HCT116 (cell line): Measurements from ENCODE around the gene EXOSC3. TPM values are rescaled to one million over a fixed set of nuclear protein-coding genes. Genes with fewer than 3 reads are reported as not detected.
"Not testable (repeated sequence)": the region's sequence is repeated elsewhere in the genome, so short reads cannot be mapped to it uniquely, and the experiment has no call there.

Experiments used
- ATAC-seq: fragments of 200-7000 bp; cut with Tn5 transposase; 2 replicates; pipeline ENCODE4 v1.9.1; 2020; ENCODE audit warnings: mild to moderate bottlenecking, moderate library complexity
- BruUV-seq: library from RNA; stranded (reverse); fragments of 400-500 nt; replicated peaks from 2 replicates; lab custom pipeline; 2021; lab: Mats Ljungman, UMichigan
- CTCF ChIA-PET: fragments of 300-600 bp; sonication (Branson Sonifier 250); formaldehyde crosslinking; loops from one replicate; lab custom pipeline; 2021; ENCODE audit warnings: antibody characterized with exemption; lab: Charles Lee
- POLR2A ChIA-PET: fragments of 300-600, 350-600 bp; sonication (Branson Sonifier 250); formaldehyde crosslinking; loops from one replicate; lab custom pipeline; 2021; ENCODE audit warnings: antibody characterized with exemption; lab: Charles Lee
- RAD21 ChIA-PET, 2 experiments: fragments of 300-600 bp; sonication (Branson Sonifier 250); formaldehyde crosslinking; loops; one replicate each; lab custom pipeline; 2023; ENCODE audit warnings: low total read pairs in 2 of 2; ENCODE audit not compliant: uncharacterized antibody in 2 of 2, unreplicated experiment in 2 of 2, low non-redundant PET in 1 of 2; lab: Charles Lee
- DNase-seq: peaks from one replicate; pipeline ENCODE4 v3.0.0-alpha.2; 2010; ENCODE audit warnings: low read depth, low spot score
- H2AFZ ChIP-seq: fragments of 200-600 bp; shearing (Covaris generic), sonication (generic); 2 replicates; pipeline ENCODE4 v1.6.1; 2017; ENCODE audit warnings: low read depth, mixed run types, mixed read lengths, antibody characterized with exemption, low read length; ENCODE audit not compliant: poor library complexity, severe bottlenecking
- H3K27ac ChIP-seq: 2 replicates; pipeline ENCODE4 v1.5.1; 2012; ENCODE audit warnings: low read depth, low read length
- H3K27me3 ChIP-seq: fragments of 200-600 bp; sonication (generic); 2 replicates; pipeline ENCODE4 v1.6.1; 2016; ENCODE audit warnings: mixed run types, low read length, mixed read lengths; ENCODE audit not compliant: insufficient read depth
- H3K36me3 ChIP-seq, 2 experiments: fragments of 200-500 bp in 1 of 2; fragments of 200-600 bp in 1 of 2; sonication (Bioruptor generic) in 1 of 2; sonication (generic) in 1 of 2; 2 replicates each; pipeline versions ENCODE4 v1.5.1 to v1.6.1; 2014 to 2016; ENCODE audit warnings: low read length in 2 of 2, inconsistent platforms in 1 of 2, mixed read lengths in 1 of 2, mixed run types in 1 of 2; ENCODE audit not compliant: insufficient read depth in 2 of 2, control insufficient read depth in 1 of 2
- H3K4me1 ChIP-seq, 2 experiments: fragments of 200-600 bp in 1 of 2; sonication (generic) in 1 of 2; 2 replicates each; pipeline versions ENCODE4 v1.5.1 to v1.6.1; 2012 to 2017; ENCODE audit warnings: low read length in 2 of 2, inconsistent platforms in 1 of 2, mild to moderate bottlenecking in 1 of 2, mixed read lengths in 1 of 2, mixed run types in 1 of 2, moderate library complexity in 1 of 2; ENCODE audit not compliant: insufficient read depth in 2 of 2, control insufficient read depth in 1 of 2
- H3K4me2 ChIP-seq: fragments of 200-600 bp; sonication (generic); 2 replicates; pipeline ENCODE4 v1.6.1; 2017; ENCODE audit warnings: mixed run types, low read length, mixed read lengths
- H3K4me3 ChIP-seq, 2 experiments: fragments of 200-600 bp in 1 of 2; sonication (generic) in 1 of 2; replicated peaks in 1 of 2; 2 replicates each; pipeline ENCODE4 v1.5.1; 2011 to 2016; ENCODE audit warnings: low read length in 2 of 2, control low read depth in 1 of 2, low read depth in 1 of 2, mild to moderate bottlenecking in 1 of 2, mixed read lengths in 1 of 2, mixed run types in 1 of 2
- H3K79me2 ChIP-seq: fragments of 200-600 bp; sonication (generic); 2 replicates; pipeline ENCODE4 v1.6.1; 2017; ENCODE audit warnings: mild to moderate bottlenecking, mixed run types, low read length, moderate library complexity, mixed read lengths; ENCODE audit not compliant: insufficient read depth
- H3K9ac ChIP-seq: fragments of 200-600 bp; sonication (generic); 2 replicates; pipeline ENCODE4 v1.6.1; 2016; ENCODE audit warnings: low read length, mixed read lengths
- H3K9me2 ChIP-seq: fragments of 200-600 bp; sonication (generic), shearing (Covaris generic); 2 replicates; pipeline ENCODE4 v1.6.1; 2017; ENCODE audit warnings: mixed run types, mild to moderate bottlenecking, moderate library complexity; ENCODE audit not compliant: insufficient read depth
- H3K9me3 ChIP-seq, 2 experiments: fragments of 200-500 bp in 1 of 2; fragments of 200-600 bp in 1 of 2; sonication (Bioruptor generic) in 1 of 2; sonication (generic) in 1 of 2; 2 replicates each; pipeline ENCODE4 v1.6.1; 2014 to 2017; ENCODE audit warnings: low read length in 2 of 2, mixed read lengths in 2 of 2, inconsistent platforms in 1 of 2, low read depth in 1 of 2, mild to moderate bottlenecking in 1 of 2, mixed run types in 1 of 2, moderate library complexity in 1 of 2; ENCODE audit not compliant: control insufficient read depth in 1 of 2, insufficient read depth in 1 of 2
- H4K20me1 ChIP-seq: fragments of 200-600 bp; sonication (generic), shearing (Covaris generic); 2 replicates; pipeline ENCODE4 v1.6.1; 2017; ENCODE audit warnings: mixed run types, mild to moderate bottlenecking, moderate library complexity; ENCODE audit not compliant: insufficient read depth
- CEBPB ChIP-seq: IDR thresholded peaks from 2 replicates; pipeline ENCODE4 v1.6.1; 2012; ENCODE audit warnings: low read depth
- EGR1 ChIP-seq: IDR thresholded peaks from 2 replicates; pipeline ENCODE4 v1.6.1; 2012; ENCODE audit warnings: low read depth
- JUND ChIP-seq: IDR thresholded peaks from 2 replicates; pipeline ENCODE4 v1.6.1; 2012
- MAX ChIP-seq: IDR thresholded peaks from 2 replicates; pipeline ENCODE4 v1.6.1; 2012
- POLR2AphosphoS5 ChIP-seq: IDR thresholded peaks from 2 replicates; pipeline ENCODE4 v1.6.1; 2011; ENCODE audit warnings: mild to moderate bottlenecking, low read depth, low read length, moderate library complexity
- REST ChIP-seq: IDR thresholded peaks from 2 replicates; pipeline ENCODE4 v1.6.1; 2012; ENCODE audit warnings: low read depth
- SIN3A ChIP-seq: IDR thresholded peaks from 2 replicates; pipeline ENCODE4 v1.6.1; 2012; ENCODE audit warnings: low read depth
- SP1 ChIP-seq: IDR thresholded peaks from 2 replicates; pipeline ENCODE4 v1.6.1; 2012; ENCODE audit warnings: low read depth
- ZBTB33 ChIP-seq: IDR thresholded peaks from 2 replicates; pipeline ENCODE4 v1.6.1; 2011; ENCODE audit warnings: mild to moderate bottlenecking, low read length, moderate library complexity; ENCODE audit not compliant: insufficient replicate concordance; ENCODE audit errors: extremely low read depth
- ZFX ChIP-seq: fragments of 450-650 bp; IDR thresholded peaks from 2 replicates; pipeline ENCODE4 v1.6.1; 2017
- ZNF274 ChIP-seq: fragments of 200-500 bp; sonication (Bioruptor generic); IDR thresholded peaks from 2 replicates; pipeline ENCODE4 v1.6.1; 2014; ENCODE audit warnings: mild to moderate bottlenecking, low read depth, low read length, inconsistent platforms
- intact Hi-C: fragments of 100-400 bp; cut with micrococcal nuclease; formaldehyde crosslinking; loops from 2 replicates; pipeline ENCODE4 v1.10.0; 2022
- total RNA-seq: library from RNA; stranded (reverse); gene quantifications from one replicate; pipeline ENCODE4 v1.2.1, GENCODE V29; 2021; ENCODE audit not compliant: unreplicated experiment

EXOSC3 gene
- total RNA-seq, 1 experiment from 2014 or later = 79.6 TPM

GRCh38 chr9:37752642-37753488 lies 32.0 kb downstream of the EXOSC3 start:
- no peaks in the 10 kb centered on the region for H3K9me3 ChIP-seq
- peak overlapping the region; percentile 55; the same call in 1 of the 2 replicates for H3K27ac ChIP-seq
- H3K36me3 ChIP-seq = no peaks in the 10 kb centered on the region
- peaks cover 5 to 26% of the 10 kb centered on the region in 2 experiments; a peak in 3 of 4 replicates for H3K4me1 ChIP-seq
- no peaks in the 10 kb centered on the region for H3K27me3 ChIP-seq
- peak overlapping the region; percentile 75 for H2AFZ ChIP-seq
- H3K79me2 ChIP-seq = peaks cover 9% of the 10 kb centered on the region; the same call in 1 of the 2 replicates
- DNase-seq (no peak), ATAC-seq (no peak)
- H3K9me2 ChIP-seq = no peaks in the 10 kb centered on the region
- H4K20me1 ChIP-seq = no peaks in the 10 kb centered on the region
- no TSS peak for BruUV-seq
- H3K4me3 ChIP-seq = peak overlapping the region; percentile 79 to 85
- peak overlapping the region; percentile 74 for H3K9ac ChIP-seq
- POLR2A ChIA-PET = no interaction called here
- intact Hi-C loops = loop anchor here (10.0 kb wide), 1 partner anchor 102 kb away; no protein-coding TSS in a partner anchor
- CTCF ChIA-PET = no interaction called here
- no peak for TF ChIP-seq REST
- no peak for TF ChIP-seq SIN3A
- TF ChIP-seq JUND = no peak
- 0 out of 2 replicates have a peak, but pooled peaks have one; percentile 22 for TF ChIP-seq SP1
- no peak for TF ChIP-seq ZBTB33
- no peak for TF ChIP-seq CEBPB
- TF ChIP-seq EGR1 = no peak
- no peak for TF ChIP-seq ZNF274
- no peak for TF ChIP-seq ZFX
- TF ChIP-seq POLR2AphosphoS5 = 0 out of 2 replicates have a peak, but pooled peaks have one; percentile 31
- TF ChIP-seq MAX = no peak
- RAD21 ChIA-PET = no interaction called here
- peak overlapping the region; percentile 81 for H3K4me2 ChIP-seq

GRCh38 chr9:37752112-37752511 lies 32.8 kb downstream of the EXOSC3 start:
- intact Hi-C loops = loop anchor here (10.0 kb wide), 1 partner anchor 103 kb away; no protein-coding TSS in a partner anchor
- H3K27ac ChIP-seq, H3K4me2 ChIP-seq, H3K79me2 ChIP-seq, H2AFZ ChIP-seq, BruUV-seq, H4K20me1 ChIP-seq, CTCF ChIA-PET, H3K4me3 ChIP-seq, H3K36me3 ChIP-seq, H3K9ac ChIP-seq, POLR2A ChIA-PET, H3K27me3 ChIP-seq, H3K9me2 ChIP-seq, H3K9me3 ChIP-seq, RAD21 ChIA-PET, ATAC-seq, DNase-seq: not testable (repeated sequence)
- peaks cover 5 to 26% of the 10 kb centered on the region in 2 experiments; a peak in 3 of 4 replicates for H3K4me1 ChIP-seq
